Left lobe of liver (tissue), 2 donors: ENCODE measurements around the gene TPK1. TPM values are rescaled to one million over a fixed set of nuclear protein-coding genes. Genes with fewer than 3 reads are reported as not detected.
"Not testable (repeated sequence)": the region's sequence is repeated elsewhere in the genome, so short reads cannot be mapped to it uniquely, and the experiment has no call there.

ENCODE experiments used
- ATAC-seq: fragments of 200-7000 bp; cut with Tn5 transposase; one replicate; pipeline ENCODE4 v1.9.1; 2020; ENCODE audit warnings: mild to moderate bottlenecking, moderate library complexity
- DNase-seq: peaks from one replicate; pipeline ENCODE4 v3.0.0-alpha.2; 2020; ENCODE audit warnings: low spot score
- total RNA-seq: library from RNA; stranded (reverse); gene quantifications from one replicate; pipeline ENCODE4 v1.2.1, GENCODE V29; 2021
- donor health status: DM: no; HTN: no; CAD: no; lungs with moderate emphysema.
- donor health status: DM: no; HTN: yes; CAD: no.

TPK1 gene
- total RNA-seq, 1 donor from 2014 or later: 3.7 TPM

GRCh38 chr7:144653449-144653848 lies 182.4 kb downstream of the TPK1 start:
- ATAC-seq: no peak

GRCh38 chr7:144650439-144650838 lies 185.4 kb downstream of the TPK1 start:
- ATAC-seq (no peak), DNase-seq (no peak)

More at GRCh38 chr7:144653449-144653848, 182.4 kb downstream of the TPK1 start:
- no peak for DNase-seq

GRCh38 chr7:144649120-144649519 lies 186.7 kb downstream of the TPK1 start:
- DNase-seq (no peak), ATAC-seq (no peak)

GRCh38 chr7:144641389-144642044 lies 194.3 kb downstream of the TPK1 start:
- DNase-seq (no peak), ATAC-seq (no peak)

- ATAC-seq: no peak
- DNase-seq: no peak
These were observed 203.1 kb downstream of the TPK1 start for GRCh38 chr7:144632724-144633123.

GRCh38 chr7:144629598-144629997 lies 206.3 kb downstream of the TPK1 start:
- ATAC-seq: peak; percentile 69
- DNase-seq: peak; percentile 52

- DNase-seq: no peak
- ATAC-seq: no peak
These were observed 206.8 kb downstream of the TPK1 start for GRCh38 chr7:144629011-144629410.

- ATAC-seq: no peak
- DNase-seq: no peak
These were observed 207.7 kb downstream of the TPK1 start for GRCh38 chr7:144628176-144628575.

- DNase-seq (no peak), ATAC-seq (no peak)
These were observed 213.1 kb downstream of the TPK1 start for GRCh38 chr7:144622745-144623144.

GRCh38 chr7:144606261-144606660 lies 229.6 kb downstream of the TPK1 start:
- no peak for DNase-seq
- ATAC-seq: no peak

- ATAC-seq (no peak), DNase-seq (no peak)
These were observed 238.9 kb downstream of the TPK1 start for GRCh38 chr7:144596953-144597352.

GRCh38 chr7:144594580-144594979 lies 241.3 kb downstream of the TPK1 start:
- no peak for ATAC-seq
- no peak for DNase-seq

- ATAC-seq: no peak
- DNase-seq: no peak
These were observed 247.2 kb downstream of the TPK1 start for GRCh38 chr7:144588559-144589051.

GRCh38 chr7:144587701-144588100 lies 248.2 kb downstream of the TPK1 start:
- DNase-seq (no peak), ATAC-seq (no peak)

GRCh38 chr7:144584726-144585125 lies 251.1 kb downstream of the TPK1 start:
- no peak for ATAC-seq

GRCh38 chr7:144579687-144580086 lies 256.2 kb downstream of the TPK1 start:
- ATAC-seq (no peak), DNase-seq (no peak)

More at GRCh38 chr7:144584726-144585125, 251.1 kb downstream of the TPK1 start:
- no peak for DNase-seq

- DNase-seq (no peak), ATAC-seq (no peak)
These were observed 260.4 kb downstream of the TPK1 start for GRCh38 chr7:144575456-144575855.

GRCh38 chr7:144574753-144575152 lies 261.1 kb downstream of the TPK1 start:
- not testable (repeated sequence) for ATAC-seq, DNase-seq

- ATAC-seq: no peak
- no peak for DNase-seq
These were observed 267.6 kb downstream of the TPK1 start for GRCh38 chr7:144568233-144568632.

GRCh38 chr7:144565586-144565985 lies 270.3 kb downstream of the TPK1 start:
- DNase-seq (no peak), ATAC-seq (no peak)

GRCh38 chr7:144549861-144550260 lies 286.0 kb downstream of the TPK1 start:
- no peak for ATAC-seq
- no peak for DNase-seq

GRCh38 chr7:144548556-144548955 lies 287.3 kb downstream of the TPK1 start:
- no peak for DNase-seq

GRCh38 chr7:144547888-144548287 lies 288.0 kb downstream of the TPK1 start:
- no peak for ATAC-seq
- no peak for DNase-seq

More at GRCh38 chr7:144548556-144548955, 287.3 kb downstream of the TPK1 start:
- ATAC-seq: no peak
